HuH-7 (cell line): Measurements from ENCODE around the gene HEPH.
A peak's percentile ranks its signal among the peaks of the same experiment; 100 is the strongest.
"Not testable (repeated sequence)": the region's sequence is repeated elsewhere in the genome, so short reads cannot be mapped to it uniquely, and the experiment has no call there.

ENCODE experiments used
- DNase-seq: peaks from one replicate; pipeline ENCODE4 v3.0.0; 2011; ENCODE audit warnings: low spot score

HEPH gene

DNA sequence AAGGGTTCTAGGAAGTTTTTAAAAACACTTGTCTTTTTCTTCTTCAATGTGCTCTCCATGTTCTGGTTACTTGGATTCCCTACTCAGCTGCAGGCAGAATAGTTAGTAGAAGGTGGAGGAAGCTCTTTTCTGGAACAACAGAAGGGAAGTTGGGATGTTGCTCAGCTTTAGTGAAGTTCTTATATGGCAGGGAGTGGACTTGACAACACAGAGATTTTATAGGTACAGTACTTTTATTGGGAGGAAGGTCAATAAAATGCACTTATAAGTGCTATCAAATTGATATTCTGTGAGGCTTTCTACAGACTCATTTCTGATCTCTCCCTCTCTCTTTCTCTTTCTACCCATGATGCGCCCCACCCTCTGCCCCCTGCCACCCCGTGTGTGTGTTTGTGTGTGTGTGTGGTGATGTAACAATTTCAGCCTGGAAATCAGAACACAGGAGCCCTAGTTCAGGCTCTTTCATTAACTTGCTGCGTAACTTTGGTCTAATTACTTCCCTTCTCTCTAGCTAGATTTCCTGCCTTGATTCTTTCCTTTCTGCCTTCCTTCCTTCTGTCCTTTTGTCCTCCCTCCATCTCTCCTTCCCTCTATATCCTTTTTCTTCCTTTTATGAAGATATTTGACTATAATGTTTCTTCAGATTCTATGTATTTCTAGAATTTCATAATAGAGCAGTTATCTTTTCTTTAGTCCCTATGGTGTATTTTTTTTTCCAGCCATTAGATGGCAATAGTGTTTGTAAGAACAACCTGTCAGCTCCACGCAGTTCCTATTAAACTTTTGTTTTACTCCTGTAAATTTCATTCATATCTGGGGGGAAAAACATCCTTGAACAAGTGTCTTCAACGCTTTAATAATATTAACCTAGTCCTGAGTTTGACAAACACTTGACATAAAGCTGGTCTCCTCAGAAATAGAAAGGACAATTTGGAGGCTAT is 37.1 kb downstream of the HEPH start:
- no peak for DNase-seq

DNA sequence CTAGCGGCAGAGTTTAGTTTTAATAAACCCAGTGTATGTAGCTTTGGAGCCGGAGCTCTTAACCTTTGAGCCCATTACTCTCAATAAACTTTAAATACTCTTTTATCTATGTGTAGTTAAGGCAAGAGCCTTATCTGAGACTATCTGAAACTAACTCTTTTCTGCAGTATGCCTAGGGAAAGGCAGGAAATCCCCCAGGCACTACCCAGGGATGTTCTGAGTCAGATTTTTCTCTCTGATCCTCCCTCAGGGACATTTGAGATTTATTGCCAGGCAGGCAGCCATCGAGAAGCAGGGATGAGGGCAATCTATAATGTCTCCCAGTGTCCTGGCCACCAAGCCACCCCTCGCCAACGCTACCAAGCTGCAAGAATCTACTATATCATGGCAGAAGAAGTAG is 39.1 kb downstream of the HEPH start:
- peak; percentile 11 for DNase-seq

DNA sequence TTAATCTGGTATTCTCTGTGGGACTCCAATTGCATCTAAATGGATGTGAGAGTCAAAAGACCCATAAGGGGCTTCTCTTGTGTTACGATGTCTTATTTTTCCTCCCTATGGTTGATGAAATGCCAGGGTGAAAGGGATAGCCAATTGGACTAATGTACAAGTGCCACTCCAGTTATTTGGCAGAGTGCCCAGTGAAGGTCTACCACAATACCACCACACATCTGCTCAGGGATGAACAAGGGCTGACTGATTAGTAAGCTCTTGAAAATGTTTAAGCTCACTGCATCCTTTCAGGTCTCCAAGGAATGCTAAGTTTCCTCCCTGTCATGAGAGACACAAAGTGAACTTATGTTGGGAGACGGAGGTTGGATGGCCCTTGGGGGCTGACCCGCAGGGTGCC is 57.8 kb downstream of the HEPH start:
- DNase-seq: no peak

DNA sequence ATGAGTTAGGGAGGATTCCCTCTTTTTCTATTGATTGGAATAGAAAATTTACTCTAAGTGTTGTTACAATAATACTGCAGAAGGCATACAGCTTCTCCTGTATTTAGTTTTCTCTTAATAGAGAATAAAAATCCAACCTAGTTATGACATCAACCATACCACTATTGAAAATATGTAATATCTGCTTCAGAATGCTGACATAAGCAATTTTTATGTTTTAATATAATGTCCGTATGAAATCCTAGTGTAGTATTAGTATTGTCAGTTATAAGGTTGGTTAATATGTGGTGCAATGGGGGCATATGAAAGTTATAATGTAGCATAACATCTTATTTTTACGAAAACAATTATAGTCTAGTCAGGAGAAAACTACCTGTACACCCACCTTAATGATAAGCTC is 68.2 kb downstream of the HEPH start:
- no peak for DNase-seq

DNA sequence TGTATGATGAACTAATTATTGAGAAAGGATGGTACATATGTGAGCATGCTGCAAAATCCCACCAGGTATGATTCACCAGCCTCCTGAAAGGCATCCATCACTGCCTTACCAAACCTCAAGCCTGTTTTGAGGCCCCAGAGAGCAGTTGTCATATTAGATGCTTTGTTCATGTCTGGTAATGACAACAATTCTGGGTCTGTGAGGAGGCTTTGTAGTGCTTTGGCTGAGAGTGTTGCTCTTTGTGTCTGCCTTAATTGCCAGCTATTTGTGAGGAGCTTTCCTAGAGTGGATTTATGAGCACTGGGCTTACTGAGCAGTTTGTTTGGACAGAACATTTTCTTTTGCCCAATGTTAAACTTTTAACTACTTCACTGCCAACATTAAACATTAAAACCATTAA is 69.2 kb downstream of the HEPH start:
- DNase-seq: no peak

DNA sequence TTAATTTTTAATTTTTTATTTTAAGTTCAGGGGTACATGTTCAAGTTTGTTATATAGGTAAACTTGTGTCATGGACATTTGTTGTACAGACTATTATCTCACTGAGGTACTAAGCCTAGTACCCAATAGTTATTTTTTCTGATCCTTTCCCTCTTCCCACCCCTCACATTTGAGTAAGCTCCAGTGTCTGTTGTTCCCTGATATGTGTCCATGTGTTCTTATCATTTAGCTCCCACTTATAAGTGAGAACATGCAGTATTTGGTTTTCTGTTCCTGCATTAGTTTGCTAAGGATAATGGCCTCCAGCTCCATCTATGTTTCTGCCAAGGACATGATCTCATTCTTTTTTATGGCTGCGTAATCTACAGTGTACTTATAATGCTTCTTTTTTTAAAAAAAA is 69.9 kb downstream of the HEPH start:
- not testable (repeated sequence) for DNase-seq

DNA sequence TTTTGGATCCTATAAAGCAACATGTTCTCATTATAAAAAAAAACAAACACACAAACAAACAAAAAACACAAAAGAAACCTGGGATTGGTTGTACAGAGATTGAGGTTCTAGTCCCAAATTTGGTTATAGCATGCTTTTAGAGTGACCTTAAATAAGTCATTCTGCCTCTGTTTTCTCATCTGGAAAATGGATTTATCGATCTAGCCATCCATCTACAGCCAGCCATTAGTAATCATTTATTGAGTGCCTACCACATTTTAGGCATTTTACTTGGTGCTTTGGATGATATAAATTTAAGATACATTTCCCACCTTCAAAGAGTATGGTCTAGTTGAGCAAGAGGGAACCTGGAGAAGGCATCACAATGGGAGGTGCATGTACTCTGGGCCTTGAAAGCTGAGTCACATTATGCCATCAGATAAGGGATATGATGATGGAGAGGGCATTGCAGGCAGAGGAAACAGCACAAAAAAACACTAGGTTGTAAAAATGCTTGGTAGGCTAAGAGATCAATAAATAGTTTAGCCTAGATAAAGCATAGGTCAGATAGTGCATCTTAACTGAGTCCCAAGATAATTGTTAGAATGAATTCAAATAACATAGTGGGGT is 91.4 kb downstream of the HEPH start:
- no peak for DNase-seq

DNA sequence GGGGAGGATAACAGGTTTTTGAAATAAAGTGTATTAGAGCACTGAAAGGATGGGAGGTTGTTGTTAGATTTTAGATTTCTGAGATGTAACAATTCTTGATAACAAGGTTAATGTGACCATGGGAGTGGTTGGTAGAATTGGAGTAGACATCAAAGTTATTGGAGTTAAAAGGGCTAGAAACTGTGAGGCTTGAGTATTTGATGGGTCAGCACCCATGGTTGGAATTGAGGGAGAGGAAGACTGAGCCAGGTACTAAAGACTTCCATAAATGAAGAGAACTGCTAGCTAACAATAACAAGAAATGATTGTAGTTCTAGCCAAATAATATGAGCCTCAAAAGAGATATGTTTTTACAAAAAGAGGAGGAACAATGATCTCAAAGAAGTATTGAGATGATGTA is 98.8 kb downstream of the HEPH start:
- no peak for DNase-seq
